ENCODE measurements around the gene LCAT. TPM values are rescaled to one million over a fixed set of nuclear protein-coding genes. Genes with fewer than 3 reads are reported as not detected.
A peak's percentile ranks its signal among the peaks of the same experiment; 100 is the strongest.

Gene LCAT
- total RNA-seq, 1 experiment from 2014 or later = 14.0 TPM

- no peaks in the 10 kb centered on the region; the same call in 1 of the 2 replicates for H3K36me3 ChIP-seq (ENCODE audit: control insufficient read depth, insufficient read depth, low read length)
- BruUV-seq (replicated peaks) = no TSS peak
- ChIA-PET POLR2A (interaction anchor here (0.6 kb wide), 1 partner anchor 160 kb away, joined by 5 read pairs; no protein-coding TSS in a partner anchor), CTCF (interaction anchor here (0.6 to 0.9 kb wide), 2 partner anchors 45 to 144 kb away, joined by 3 read pairs; no protein-coding TSS in a partner anchor)
- no peak overlapping the region for H3K4me3 ChIP-seq (ENCODE audit: low read depth in 2 of 2, low read length in 2 of 2)
- H3K27me3 ChIP-seq (ENCODE audit: control insufficient read depth, insufficient read depth, low read length) = no peaks in the 10 kb centered on the region
- H3K9me3 ChIP-seq (ENCODE audit: control insufficient read depth, insufficient read depth, low read depth, low read length) = no peaks in the 10 kb centered on the region
- intact Hi-C loops (cut with micrococcal nuclease; ENCODE audit: unreplicated experiment) (no loop called here), in situ Hi-C loops (cut with HindIII; ENCODE audit: low pct_unique_long_range_greater_than_20kb, low sequenced_read_pairs) (no loop called here)
- ATAC-seq = no peak
- DNase-seq (ENCODE audit: low read depth, low spot score) = no peak
- TF ChIP-seq SIN3A (IDR thresholded peaks at IDR 0.05; ENCODE audit: borderline replicate concordance, insufficient read depth, low read depth, low read length) (no peak), POLR2AphosphoS5 (IDR thresholded peaks at IDR 0.05; ENCODE audit: low read depth, low read length) (no peak), REST (IDR thresholded peaks at IDR 0.05; ENCODE audit: insufficient read depth in 1 of 2, low read depth in 2 of 2, low read length in 1 of 2) (no peak), TCF7L2 (IDR thresholded peaks at IDR 0.05; ENCODE audit: low read depth, low read length) (no peak), CTCF (IDR thresholded peaks at IDR 0.05) (no peak)
- H3K27ac ChIP-seq (ENCODE audit: low read length) = no peak overlapping the region
- H3K4me1 ChIP-seq (ENCODE audit: control insufficient read depth, insufficient read depth, low read length) = no peaks in the 10 kb centered on the region
Measured at GRCh38 chr16:67897231-67897630, 46.7 kb downstream of the LCAT start.

- no peaks in the 10 kb centered on the region for H3K4me1 ChIP-seq (ENCODE audit: control insufficient read depth, insufficient read depth, low read length)
- DNase-seq (ENCODE audit: low read depth, low spot score) (no peak), ATAC-seq (no peak)
- H3K27me3 ChIP-seq (ENCODE audit: control insufficient read depth, insufficient read depth, low read length) = no peaks in the 10 kb centered on the region
- POLR2A ChIA-PET = no interaction called here
- TSS peak; percentile 76 for BruUV-seq (replicated peaks)
- intact Hi-C loops (cut with micrococcal nuclease; ENCODE audit: unreplicated experiment) = no loop called here
- no peaks in the 10 kb centered on the region; the same call in 1 of the 2 replicates for H3K36me3 ChIP-seq (ENCODE audit: control insufficient read depth, insufficient read depth, low read length)
- in situ Hi-C loops (cut with HindIII; ENCODE audit: low pct_unique_long_range_greater_than_20kb, low sequenced_read_pairs) = no loop called here
- H3K27ac ChIP-seq (ENCODE audit: low read length) = peak overlapping the region; percentile 86
- TF ChIP-seq CTCF (IDR thresholded peaks at IDR 0.05) (no peak), POLR2AphosphoS5 (IDR thresholded peaks at IDR 0.05; ENCODE audit: low read depth, low read length) (no peak), SIN3A (IDR thresholded peaks at IDR 0.05; ENCODE audit: borderline replicate concordance, insufficient read depth, low read depth, low read length) (no peak), TCF7L2 (IDR thresholded peaks at IDR 0.05; ENCODE audit: low read depth, low read length) (no peak), REST (IDR thresholded peaks at IDR 0.05; ENCODE audit: insufficient read depth in 1 of 2, low read depth in 2 of 2, low read length in 1 of 2) (no peak)
- CTCF ChIA-PET = no interaction called here
- H3K9me3 ChIP-seq (ENCODE audit: control insufficient read depth, insufficient read depth, low read depth, low read length) = no peaks in the 10 kb centered on the region
- H3K4me3 ChIP-seq (ENCODE audit: low read depth in 2 of 2, low read length in 2 of 2) = peak overlapping the region; percentile 80 to 83
Measured at GRCh38 chr16:67893743-67894399, 50.0 kb downstream of the LCAT start.
